GM21619 (cell line): ENCODE data around the gene TCFL5.
"Not testable (repeated sequence)": the region's sequence is repeated elsewhere in the genome, so short reads cannot be mapped to it uniquely, and the experiment has no call there.

Source experiments
- ATAC-seq: cut with Tn5 transposase; IDR thresholded peaks from one replicate; pipeline ENCODE4 v1.9.1; 2021; ENCODE audit not compliant: unreplicated experiment

The TCFL5 gene

GRCh38 chr20:62858058-62858830 lies 3.4 kb downstream of the TCFL5 start:
- ATAC-seq = no peak

- no peak for ATAC-seq
Measured at GRCh38 chr20:62856931-62857619, 4.5 kb downstream of the TCFL5 start.

GRCh38 chr20:62855120-62855519 lies 6.5 kb downstream of the TCFL5 start:
- ATAC-seq = no peak

GRCh38 chr20:62854121-62854520 lies 7.5 kb downstream of the TCFL5 start:
- ATAC-seq = no peak

- not testable (repeated sequence) for ATAC-seq
Measured at GRCh38 chr20:62853304-62853703, 8.3 kb downstream of the TCFL5 start.

GRCh38 chr20:62852841-62853240 lies 8.8 kb downstream of the TCFL5 start:
- ATAC-seq = no peak

GRCh38 chr20:62852196-62852595 lies 9.4 kb downstream of the TCFL5 start:
- ATAC-seq = no peak

- ATAC-seq = no peak
Measured at GRCh38 chr20:62850333-62850974, 11.2 kb downstream of the TCFL5 start.

GRCh38 chr20:62849431-62849830 lies 12.2 kb downstream of the TCFL5 start:
- no peak for ATAC-seq

GRCh38 chr20:62848917-62849316 lies 12.7 kb downstream of the TCFL5 start:
- ATAC-seq = not testable (repeated sequence)

- ATAC-seq = no peak
Measured at GRCh38 chr20:62846166-62846890, 15.3 kb downstream of the TCFL5 start.

GRCh38 chr20:62845416-62846160 lies 16.0 kb downstream of the TCFL5 start:
- no peak for ATAC-seq

GRCh38 chr20:62844182-62844581 lies 17.4 kb downstream of the TCFL5 start:
- no peak for ATAC-seq

- no peak for ATAC-seq
Measured at GRCh38 chr20:62843656-62844055, 18.0 kb downstream of the TCFL5 start.

GRCh38 chr20:62841705-62842212 lies 19.9 kb downstream of the TCFL5 start:
- no peak for ATAC-seq

GRCh38 chr20:62840244-62841197 lies 21.1 kb downstream of the TCFL5 start:
- ATAC-seq = no peak

GRCh38 chr20:62839816-62840215 lies 21.8 kb downstream of the TCFL5 start:
- ATAC-seq = no peak

- no peak for ATAC-seq
Measured at GRCh38 chr20:62839261-62839660, 22.4 kb downstream of the TCFL5 start.
